Naive thymus-derived CD4-positive, alpha-beta T cell (primary cell): ENCODE results near the gene MYO16. TPM values are rescaled to one million over a fixed set of nuclear protein-coding genes. Genes with fewer than 3 reads are reported as not detected.

Experiments
- ATAC-seq: fragments of 150-1000 bp; cut with Tn5 transposase; 2 replicates; pipeline ENCODE4 v1.10.0; 2021; ENCODE audit warnings: mild to moderate bottlenecking, moderate library complexity
- CTCF ChIA-PET: fragments of 350-600 bp; sonication (Branson Sonifier 250); formaldehyde crosslinking; loops from one replicate; lab custom pipeline; 2021; ENCODE audit warnings: antibody characterized with exemption; lab: Charles Lee
- POLR2A ChIA-PET: fragments of 350-600 bp; sonication (Branson Sonifier 250); formaldehyde crosslinking; loops from one replicate; lab custom pipeline; 2021; ENCODE audit warnings: antibody characterized with exemption, inconsistent platforms; lab: Charles Lee
- DNase-seq, 9 donors: peaks; one replicate each; pipeline versions ENCODE4 v3.0.0 to v3.0.0-alpha.2; 2020 to 2022; ENCODE audit warnings: mixed read lengths in 1 of 9
- H3K27ac ChIP-seq: one replicate; pipeline ENCODE4 v1.7.0; 2013; ENCODE audit warnings: mild to moderate bottlenecking, low read depth, low read length, moderate library complexity
- H3K27me3 ChIP-seq, 2 donors: one replicate each; pipeline ENCODE4 v1.7.0; 2013; ENCODE audit warnings: low read length in 2 of 2, mild to moderate bottlenecking in 2 of 2, moderate library complexity in 2 of 2; ENCODE audit not compliant: control insufficient read depth in 2 of 2, insufficient read depth in 2 of 2
- H3K36me3 ChIP-seq, 3 experiments: 1 replicate in 2 of 3; 2 replicates in 1 of 3; pipeline ENCODE4 v1.7.0; 2013; ENCODE audit warnings: low read length in 3 of 3, mild to moderate bottlenecking in 3 of 3, moderate library complexity in 1 of 3; ENCODE audit not compliant: insufficient read depth in 3 of 3, control insufficient read depth in 2 of 3
- H3K4me1 ChIP-seq, 2 donors: one replicate each; pipeline ENCODE4 v1.7.0; 2013; ENCODE audit warnings: low read length in 2 of 2, mild to moderate bottlenecking in 2 of 2, moderate library complexity in 1 of 2; ENCODE audit not compliant: control insufficient read depth in 2 of 2, insufficient read depth in 2 of 2
- H3K4me3 ChIP-seq: 2 replicates; pipeline ENCODE4 v1.7.0; 2013; ENCODE audit warnings: mild to moderate bottlenecking, low read length
- H3K9me3 ChIP-seq, 3 experiments: 1 replicate in 2 of 3; 2 replicates in 1 of 3; pipeline ENCODE4 v1.7.0; 2013; ENCODE audit warnings: low read length in 3 of 3; ENCODE audit not compliant: control insufficient read depth in 2 of 3
- H3K27ac Mint-ChIP-seq, 9 donors: one replicate each; pipeline ENCODE4 v1.8.0; 2020 to 2022; ENCODE audit warnings: mixed read lengths in 9 of 9, mild to moderate bottlenecking in 8 of 9, moderate library complexity in 5 of 9, inconsistent platforms in 2 of 9
- H3K27me3 Mint-ChIP-seq, 5 donors: one replicate each; pipeline ENCODE4 v1.8.0; 2021 to 2022; ENCODE audit warnings: mixed read lengths in 5 of 5, mild to moderate bottlenecking in 1 of 5
- H3K36me3 Mint-ChIP-seq, 5 donors: one replicate each; pipeline ENCODE4 v1.8.0; 2020 to 2022; ENCODE audit warnings: mixed read lengths in 5 of 5, mild to moderate bottlenecking in 3 of 5, inconsistent platforms in 1 of 5
- H3K4me1 Mint-ChIP-seq, 7 donors: one replicate each; pipeline ENCODE4 v1.8.0; 2020 to 2022; ENCODE audit warnings: mixed read lengths in 7 of 7, mild to moderate bottlenecking in 3 of 7, inconsistent platforms in 1 of 7
- H3K4me3 Mint-ChIP-seq, 10 donors: one replicate each; pipeline ENCODE4 v1.8.0; 2020 to 2022; ENCODE audit warnings: mild to moderate bottlenecking in 10 of 10, mixed read lengths in 10 of 10, moderate library complexity in 6 of 10, inconsistent platforms in 2 of 10
- H3K9me3 Mint-ChIP-seq, 11 donors: one replicate each; pipeline ENCODE4 v1.8.0; 2020 to 2022; ENCODE audit warnings: mixed read lengths in 11 of 11, mild to moderate bottlenecking in 4 of 11, inconsistent platforms in 1 of 11, moderate library complexity in 1 of 11
- intact Hi-C, 2 donors: fragments of 100-400 bp; cut with micrococcal nuclease; formaldehyde crosslinking; loops; one replicate each; pipeline ENCODE4 v1.15.1; 2023
- polyA plus RNA-seq, 2 donors: library from polyadenylated mRNA; unstranded; fragments of 300-500 nt; fragmentation: Illumina TruSeq; gene quantifications; one replicate each; pipeline ENCODE4 v1.2.3, GENCODE V29; 2021
- total RNA-seq, 6 experiments: library from RNA in 5 of 6; stranded (reverse) in 5 of 6; gene quantifications; 1 replicate in 5 of 6; 2 replicates in 1 of 6; pipeline ENCODE4 v1.2.3 and lab custom pipeline; 2021 to 2026

The MYO16 gene
- total and polyA plus RNA-seq, 7 experiments from 2014 or later, result 0.10 to 1.4 (median 1.4) TPM; not detected in 4

- no peak for ATAC-seq
- Mint-ChIP-seq H3K4me1 (peaks cover 0 to under 1% (median 0%) of the 10 kb centered on the region in 7 donors), H3K27ac (no peak overlapping the region), H3K36me3 (no peaks in the 10 kb centered on the region), H3K27me3 (peaks cover under 1 to 31% (median 19%) of the 10 kb centered on the region in 5 donors), H3K9me3 (no peaks in the 10 kb centered on the region), H3K4me3 (no peak overlapping the region)
- POLR2A ChIA-PET, result no interaction called here
- intact Hi-C loops, result no loop called here
- CTCF ChIA-PET, result no interaction called here
- no peak overlapping the region for H3K27ac ChIP-seq
- no peak overlapping the region for H3K4me3 ChIP-seq
- DNase-seq, result no peak
- no peaks in the 10 kb centered on the region for H3K27me3 ChIP-seq
- no peaks in the 10 kb centered on the region for H3K4me1 ChIP-seq
- no peaks in the 10 kb centered on the region for H3K36me3 ChIP-seq
- H3K9me3 ChIP-seq, result no peaks in the 10 kb centered on the region
Measured at GRCh38 chr13:109150696-109151095, 521.3 kb downstream of the MYO16 start.

- no peak for DNase-seq
- POLR2A ChIA-PET, result no interaction called here
- H3K27ac Mint-ChIP-seq, result no peak overlapping the region
Measured at GRCh38 chr13:109151255-109151654, 521.8 kb downstream of the MYO16 start.

GRCh38 chr13:109151696-109152095, 522.3 kb downstream of the MYO16 start:
- H3K4me3 ChIP-seq, result no peak overlapping the region
- intact Hi-C loops, result no loop called here
- Mint-ChIP-seq H3K27me3 (peaks cover 0 to 30% (median 23%) of the 10 kb centered on the region in 5 donors), H3K27ac (no peak overlapping the region), H3K4me1 (no peaks in the 10 kb centered on the region), H3K4me3 (no peak overlapping the region), H3K36me3 (no peaks in the 10 kb centered on the region), H3K9me3 (no peaks in the 10 kb centered on the region)
- no peak overlapping the region for H3K27ac ChIP-seq
- H3K4me1 ChIP-seq, result no peaks in the 10 kb centered on the region
- no peaks in the 10 kb centered on the region for H3K36me3 ChIP-seq
- no peaks in the 10 kb centered on the region for H3K27me3 ChIP-seq
- ChIA-PET POLR2A (no interaction called here), CTCF (no interaction called here)
- DNase-seq (no peak), ATAC-seq (no peak)
- H3K9me3 ChIP-seq, result no peaks in the 10 kb centered on the region

More at GRCh38 chr13:109151255-109151654, 521.8 kb downstream of the MYO16 start:
- H3K36me3 ChIP-seq, result no peaks in the 10 kb centered on the region
- H3K27me3 Mint-ChIP-seq, result peaks cover 0 to 31% (median 18%) of the 10 kb centered on the region in 5 donors
- no peaks in the 10 kb centered on the region for H3K4me1 Mint-ChIP-seq
- H3K27me3 ChIP-seq, result no peaks in the 10 kb centered on the region
- intact Hi-C loops, result no loop called here
- no peak overlapping the region for H3K4me3 Mint-ChIP-seq
- no peaks in the 10 kb centered on the region for H3K9me3 ChIP-seq
- H3K4me1 ChIP-seq, result no peaks in the 10 kb centered on the region
- CTCF ChIA-PET, result no interaction called here
- H3K27ac ChIP-seq, result no peak overlapping the region
- ATAC-seq, result no peak
- no peak overlapping the region for H3K4me3 ChIP-seq
- H3K36me3 Mint-ChIP-seq, result no peaks in the 10 kb centered on the region
- H3K9me3 Mint-ChIP-seq, result no peaks in the 10 kb centered on the region

- H3K27me3 ChIP-seq, result no peaks in the 10 kb centered on the region
- ChIA-PET POLR2A (no interaction called here), CTCF (no interaction called here)
- H3K36me3 ChIP-seq, result no peaks in the 10 kb centered on the region
- ATAC-seq, result no peak
- peaks cover 0 to 36% (median 22%) of the 10 kb centered on the region in 5 donors for H3K27me3 Mint-ChIP-seq
- H3K4me1 Mint-ChIP-seq, result no peaks in the 10 kb centered on the region
- H3K4me3 ChIP-seq, result no peak overlapping the region
- no peaks in the 10 kb centered on the region for H3K36me3 Mint-ChIP-seq
- no peaks in the 10 kb centered on the region for H3K9me3 Mint-ChIP-seq
- no peak overlapping the region for H3K27ac ChIP-seq
- DNase-seq, result no peak
- H3K9me3 ChIP-seq, result no peaks in the 10 kb centered on the region
- no peak overlapping the region for H3K4me3 Mint-ChIP-seq
- no peak overlapping the region for H3K27ac Mint-ChIP-seq
- intact Hi-C loops, result no loop called here
- H3K4me1 ChIP-seq, result no peaks in the 10 kb centered on the region
Measured at GRCh38 chr13:109152311-109152820, 523.0 kb downstream of the MYO16 start.

GRCh38 chr13:109152941-109153340, 523.5 kb downstream of the MYO16 start:
- Histone ChIP-seq H3K36me3 (no peaks in the 10 kb centered on the region), H3K27me3 (no peaks in the 10 kb centered on the region), H3K4me1 (no peaks in the 10 kb centered on the region), H3K9me3 (no peaks in the 10 kb centered on the region), H3K4me3 (no peak overlapping the region), H3K27ac (no peak overlapping the region)
- ChIA-PET CTCF (no interaction called here), POLR2A (no interaction called here)
- Mint-ChIP-seq H3K4me1 (no peaks in the 10 kb centered on the region), H3K27me3 (peaks cover under 1 to 42% (median 19%) of the 10 kb centered on the region in 5 donors), H3K4me3 (no peak overlapping the region), H3K27ac (no peak overlapping the region), H3K9me3 (no peaks in the 10 kb centered on the region), H3K36me3 (no peaks in the 10 kb centered on the region)
- no peak for ATAC-seq
- intact Hi-C loops, result no loop called here
- no peak for DNase-seq

- no peak overlapping the region for H3K27ac ChIP-seq
- CTCF ChIA-PET, result no interaction called here
- no peaks in the 10 kb centered on the region for H3K4me1 ChIP-seq
- H3K27ac Mint-ChIP-seq, result no peak overlapping the region
- peaks cover 6 to 40% (median 16%) of the 10 kb centered on the region in 5 donors for H3K27me3 Mint-ChIP-seq
- H3K4me3 ChIP-seq, result no peak overlapping the region
- no peak for DNase-seq
- no peaks in the 10 kb centered on the region for H3K36me3 ChIP-seq
- intact Hi-C loops, result no loop called here
- POLR2A ChIA-PET, result no interaction called here
- H3K4me1 Mint-ChIP-seq, result no peaks in the 10 kb centered on the region
- peaks cover 0 to 2% (median 0%) of the 10 kb centered on the region in 11 donors for H3K9me3 Mint-ChIP-seq
- H3K9me3 ChIP-seq, result no peaks in the 10 kb centered on the region
- ATAC-seq, result no peak
- no peaks in the 10 kb centered on the region for H3K36me3 Mint-ChIP-seq
- H3K4me3 Mint-ChIP-seq, result no peak overlapping the region
- no peaks in the 10 kb centered on the region for H3K27me3 ChIP-seq
Measured at GRCh38 chr13:109154146-109154545, 524.7 kb downstream of the MYO16 start.

- Mint-ChIP-seq H3K36me3 (no peaks in the 10 kb centered on the region), H3K27me3 (peaks cover 6 to 36% (median 15%) of the 10 kb centered on the region in 5 donors), H3K27ac (no peak overlapping the region), H3K4me1 (no peaks in the 10 kb centered on the region), H3K9me3 (peaks cover 0 to 2% (median 0%) of the 10 kb centered on the region in 11 donors), H3K4me3 (no peak overlapping the region)
- intact Hi-C loops, result no loop called here
- POLR2A ChIA-PET, result interaction anchor here (0.6 kb wide), 1 partner anchor 29 kb away, joined by 3 read pairs; no protein-coding TSS in a partner anchor
- ATAC-seq (no peak), DNase-seq (no peak)
- Histone ChIP-seq H3K4me1 (no peaks in the 10 kb centered on the region), H3K36me3 (no peaks in the 10 kb centered on the region), H3K27ac (no peak overlapping the region), H3K9me3 (no peaks in the 10 kb centered on the region), H3K27me3 (no peaks in the 10 kb centered on the region), H3K4me3 (no peak overlapping the region)
- CTCF ChIA-PET, result no interaction called here
Measured at GRCh38 chr13:109154546-109154945, 525.1 kb downstream of the MYO16 start.
